ENCODE data around the gene ADARB2.

ADARB2 gene

GRCh38 chr10:1594372-1595241, 142.7 kb downstream of the ADARB2 start:
- no peak for DNase-seq (ENCODE audit: low read depth)

- DNase-seq (ENCODE audit: low read depth), result no peak
Observed at GRCh38 chr10:1591742-1592141, 145.6 kb downstream of the ADARB2 start.

- DNase-seq (ENCODE audit: low read depth), result no peak
Observed at GRCh38 chr10:1591045-1591444, 146.3 kb downstream of the ADARB2 start.

- DNase-seq (ENCODE audit: low read depth), result no peak
Observed at GRCh38 chr10:1589257-1589656, 148.1 kb downstream of the ADARB2 start.

GRCh38 chr10:1582739-1583138, 154.6 kb downstream of the ADARB2 start:
- no peak for DNase-seq (ENCODE audit: low read depth)

GRCh38 chr10:1581189-1581588, 156.1 kb downstream of the ADARB2 start:
- no peak for DNase-seq (ENCODE audit: low read depth)

GRCh38 chr10:1579671-1580070, 157.7 kb downstream of the ADARB2 start:
- no peak for DNase-seq (ENCODE audit: low read depth)

GRCh38 chr10:1579141-1579491, 158.2 kb downstream of the ADARB2 start:
- DNase-seq (ENCODE audit: low read depth), result no peak

GRCh38 chr10:1578392-1579140, 158.8 kb downstream of the ADARB2 start:
- DNase-seq (ENCODE audit: low read depth), result no peak

GRCh38 chr10:1577945-1578344, 159.4 kb downstream of the ADARB2 start:
- DNase-seq (ENCODE audit: low read depth), result no peak

GRCh38 chr10:1577373-1577770, 160.0 kb downstream of the ADARB2 start:
- DNase-seq (ENCODE audit: low read depth), result no peak

GRCh38 chr10:1576467-1577372, 160.6 kb downstream of the ADARB2 start:
- DNase-seq (ENCODE audit: low read depth), result no peak

GRCh38 chr10:1575481-1576244, 161.7 kb downstream of the ADARB2 start:
- no peak for DNase-seq (ENCODE audit: low read depth)

- DNase-seq (ENCODE audit: low read depth), result no peak
Observed at GRCh38 chr10:1574719-1575118, 162.6 kb downstream of the ADARB2 start.

- DNase-seq (ENCODE audit: low read depth), result no peak
Observed at GRCh38 chr10:1573981-1574380, 163.3 kb downstream of the ADARB2 start.

GRCh38 chr10:1573334-1573969, 163.9 kb downstream of the ADARB2 start:
- DNase-seq (ENCODE audit: low read depth), result no peak

- no peak for DNase-seq (ENCODE audit: low read depth)
Observed at GRCh38 chr10:1572519-1573333, 164.6 kb downstream of the ADARB2 start.

GRCh38 chr10:1571587-1572237, 165.6 kb downstream of the ADARB2 start:
- DNase-seq (ENCODE audit: low read depth), result no peak

- DNase-seq (ENCODE audit: low read depth), result no peak
Observed at GRCh38 chr10:1570416-1571051, 166.8 kb downstream of the ADARB2 start.
